GM19238 (cell line): ENCODE results near the gene CHST11.
"Not testable (repeated sequence)": the region's sequence is repeated elsewhere in the genome, so short reads cannot be mapped to it uniquely, and the experiment has no call there.

Experiments
- DNase-seq: peaks from one replicate; pipeline ENCODE4 v3.0.0; 2011; ENCODE audit warnings: low spot score; ENCODE audit not compliant: insufficient read length

Gene CHST11

DNA sequence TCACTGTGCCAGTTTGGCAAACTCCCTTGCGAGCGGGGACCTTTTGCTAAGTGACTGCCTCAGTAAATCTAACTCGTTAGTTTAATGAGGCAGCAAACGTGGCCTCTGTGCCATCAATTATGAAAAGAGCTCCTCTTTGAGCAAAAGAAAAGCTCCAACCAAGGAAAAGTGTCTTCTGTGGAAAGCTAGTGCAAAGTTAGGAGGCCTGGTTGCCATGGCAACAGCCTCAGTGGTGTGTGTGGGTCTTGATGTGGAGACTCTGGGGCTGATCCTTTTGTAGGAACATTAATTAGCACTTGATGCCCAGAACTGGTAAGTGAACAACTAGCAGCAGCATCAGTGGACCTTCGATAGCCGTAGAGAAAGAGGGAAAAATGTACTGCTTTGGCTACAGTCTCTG is 145.7 kb downstream of the CHST11 start:
- no peak for DNase-seq

DNA sequence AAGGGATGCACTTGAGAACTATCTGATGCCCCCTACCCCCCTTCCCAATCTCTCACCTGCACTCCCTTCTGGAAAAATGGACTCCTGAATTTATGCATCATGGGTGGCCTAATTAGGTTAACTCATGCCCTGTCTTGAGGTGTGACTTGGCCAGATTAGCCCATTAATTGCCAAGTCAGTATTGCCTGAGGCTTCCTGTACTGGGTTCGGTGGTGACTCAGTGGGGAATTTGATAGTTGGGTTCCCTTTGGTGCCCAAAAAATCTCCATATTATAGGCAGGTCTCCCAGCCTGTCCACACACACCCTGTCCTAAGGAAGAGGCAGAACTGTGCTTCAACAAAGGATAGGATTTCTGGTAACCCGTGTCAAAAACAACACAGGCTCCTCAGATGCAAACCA is 146.1 kb downstream of the CHST11 start:
- no peak for DNase-seq

- DNase-seq: no peak
These were observed 146.8 kb downstream of the CHST11 start for GRCh38 chr12:104603545-104603973.

- DNase-seq: peak; percentile 58
These were observed 147.6 kb downstream of the CHST11 start for GRCh38 chr12:104604070-104604994.

DNA sequence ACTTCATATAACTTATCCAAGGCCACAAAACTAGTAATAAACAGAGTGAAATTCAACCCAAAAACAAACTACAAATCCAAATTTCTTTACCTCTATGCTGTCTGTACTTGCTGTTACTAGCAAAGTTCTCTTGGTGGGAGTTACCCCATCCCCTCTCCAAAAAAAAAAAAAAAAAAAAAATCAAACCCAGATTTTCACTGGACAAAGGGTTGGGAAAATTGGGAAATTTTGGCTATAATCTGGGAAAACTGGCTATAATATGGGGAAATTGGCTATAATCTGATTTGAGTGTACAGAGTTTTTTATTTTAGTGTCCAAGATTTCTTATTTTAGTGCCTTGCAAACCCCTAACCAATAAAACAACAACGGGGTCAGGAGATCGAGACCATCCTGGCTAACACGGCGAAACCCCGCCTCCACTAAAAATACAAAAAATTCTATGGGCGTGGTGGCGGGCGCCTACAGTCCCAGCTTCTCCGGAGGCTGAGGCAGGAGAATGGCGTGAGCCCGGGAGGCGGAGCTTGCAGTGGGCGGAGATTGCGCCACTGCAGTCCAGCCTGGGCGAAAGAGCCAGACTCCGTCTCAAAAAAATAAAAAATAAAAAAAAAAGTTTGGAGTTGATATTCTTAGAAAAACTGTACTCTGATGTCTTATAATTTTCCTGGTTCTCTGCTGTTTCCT is 148.4 kb downstream of the CHST11 start:
- DNase-seq: no peak

DNA sequence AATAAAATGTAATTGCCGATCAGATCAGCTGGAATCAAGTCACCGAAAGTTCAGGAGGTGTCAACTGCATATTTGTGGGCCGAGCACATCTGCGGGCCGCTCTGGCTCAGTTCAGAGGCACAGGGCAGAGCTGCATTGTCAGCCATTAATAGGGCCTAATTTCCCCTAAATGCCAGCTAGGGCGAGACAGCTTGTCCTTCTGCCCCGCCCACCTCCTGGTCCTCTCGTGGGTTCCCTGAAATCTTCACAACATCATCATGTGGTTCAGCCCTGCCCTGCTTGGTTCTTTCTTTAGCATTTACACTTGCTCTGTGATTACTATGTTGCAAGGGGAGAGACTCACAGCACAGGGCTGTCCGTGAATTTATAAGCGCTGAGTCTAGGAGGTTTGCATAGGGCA is 148.9 kb downstream of the CHST11 start:
- DNase-seq: no peak

DNA sequence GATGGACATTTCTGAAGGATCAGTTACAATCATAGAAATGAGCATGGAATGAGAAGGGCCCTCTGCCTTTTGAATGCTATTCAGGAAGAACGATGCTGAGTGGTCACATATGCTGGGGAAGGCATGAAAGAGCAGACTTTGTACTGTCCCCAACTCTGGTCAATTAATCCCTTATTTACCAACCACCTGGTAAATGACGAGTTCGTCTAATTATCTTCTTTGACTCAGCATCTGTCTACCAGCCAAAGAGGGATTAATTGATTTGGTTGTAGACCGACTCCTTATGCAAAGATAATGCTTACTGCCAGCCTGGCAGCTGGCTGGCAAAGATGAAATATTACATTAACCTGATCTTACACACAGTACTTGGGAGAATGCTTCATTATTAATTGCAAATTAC is 152.2 kb downstream of the CHST11 start:
- no peak for DNase-seq

- DNase-seq: no peak
These were observed 152.7 kb downstream of the CHST11 start for GRCh38 chr12:104609445-104609844.

GRCh38 chr12:104610513-104611235 is 153.9 kb downstream of the CHST11 start:
- no peak for DNase-seq

GRCh38 chr12:104611671-104612070 is 154.9 kb downstream of the CHST11 start:
- no peak for DNase-seq

- not testable (repeated sequence) for DNase-seq
These were observed 156.6 kb downstream of the CHST11 start for GRCh38 chr12:104613372-104613771.

DNA sequence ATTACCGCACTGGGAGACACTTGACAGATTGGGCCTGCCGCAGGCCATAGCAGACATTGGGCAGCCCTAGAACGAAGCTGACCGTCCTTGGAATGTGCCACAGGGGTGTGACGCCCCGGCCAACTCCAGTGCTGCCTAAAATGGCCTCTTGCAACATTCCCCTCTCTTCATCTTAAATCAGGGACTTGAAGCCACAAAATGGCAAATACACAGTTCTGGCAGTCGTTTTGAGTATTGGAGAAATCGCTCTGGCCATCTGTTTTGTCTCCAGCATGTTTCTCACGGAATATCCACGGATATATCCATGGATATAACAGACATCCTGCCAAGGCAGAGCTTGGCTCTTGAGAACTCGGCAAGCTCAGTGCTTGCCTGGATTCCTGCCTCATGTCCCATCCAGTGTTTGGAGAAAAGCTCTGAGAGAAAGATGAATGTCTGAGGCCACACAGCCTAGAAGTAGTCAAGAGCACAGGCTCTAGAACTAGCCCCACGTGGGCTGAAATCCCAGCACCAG is 158.4 kb downstream of the CHST11 start:
- DNase-seq: no peak

- no peak for DNase-seq
These were observed 161.9 kb downstream of the CHST11 start for GRCh38 chr12:104618691-104619090.

DNA sequence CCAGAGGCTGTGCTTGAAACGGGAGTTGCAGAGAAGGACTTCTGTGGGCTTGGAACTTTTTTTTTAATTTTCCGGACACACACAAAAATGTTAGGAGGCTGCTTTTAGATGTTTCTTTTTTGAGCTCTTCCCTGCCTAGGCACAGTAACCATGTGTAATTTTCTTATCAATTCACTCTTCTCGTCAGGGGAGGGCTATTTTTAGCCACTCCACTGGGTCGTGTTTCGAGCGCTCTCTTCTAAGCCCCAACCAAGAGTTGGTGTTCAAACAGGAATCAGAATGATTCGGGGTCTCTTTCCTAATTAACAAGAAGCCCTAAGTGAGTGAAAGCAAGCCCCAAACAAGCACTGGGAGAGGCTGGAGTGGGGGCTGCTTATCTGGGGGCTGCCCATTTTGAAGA is 162.6 kb downstream of the CHST11 start:
- DNase-seq: no peak

- DNase-seq: no peak
These were observed 164.2 kb downstream of the CHST11 start for GRCh38 chr12:104620837-104621531.

DNA sequence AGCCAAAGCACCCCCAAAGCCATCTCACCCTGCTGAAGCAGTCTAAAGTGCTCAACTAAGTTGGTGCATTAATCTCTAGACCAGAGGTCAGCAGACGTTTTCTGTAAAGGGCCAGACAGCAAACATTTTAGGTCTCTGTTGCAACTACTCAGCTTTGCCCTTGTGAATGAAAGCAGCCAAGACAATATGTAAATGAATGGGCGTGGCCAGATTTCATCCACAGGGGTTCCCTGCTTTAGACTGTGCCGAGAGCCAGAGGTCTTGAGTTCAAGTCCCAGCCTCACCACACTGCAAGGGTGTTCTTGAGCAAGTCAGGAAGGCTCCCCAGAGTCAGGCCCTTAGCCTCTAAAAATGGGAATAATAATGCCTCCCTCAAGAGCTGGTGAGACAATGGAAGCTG is 166.2 kb downstream of the CHST11 start:
- DNase-seq: no peak

GRCh38 chr12:104623883-104624282 is 167.1 kb downstream of the CHST11 start:
- no peak for DNase-seq

- DNase-seq: no peak
These were observed 167.8 kb downstream of the CHST11 start for GRCh38 chr12:104624529-104624928.

GRCh38 chr12:104626069-104626837 is 169.5 kb downstream of the CHST11 start:
- no peak for DNase-seq

- no peak for DNase-seq
These were observed 170.7 kb downstream of the CHST11 start for GRCh38 chr12:104627231-104627989.
